C4-2B (cell line): ENCODE data around the gene ZDHHC18.
"Not testable (repeated sequence)": the region's sequence is repeated elsewhere in the genome, so short reads cannot be mapped to it uniquely, and the experiment has no call there.

Source experiments
- H3K27ac ChIP-seq: fragments of 450-650 bp; 2 replicates; pipeline ENCODE4 v1.5.1; 2017
- CTCF ChIP-seq: fragments of 450-650 bp; conservative IDR thresholded peaks from 2 replicates; pipeline ENCODE4 v1.5.1; 2017; ENCODE audit warnings: mild to moderate bottlenecking
- ZFX ChIP-seq: fragments of 450-650 bp; IDR thresholded peaks from 2 replicates; pipeline ENCODE4 v1.6.1; 2017

Gene ZDHHC18

GRCh38 chr1:26864610-26865480 is 38.4 kb downstream of the ZDHHC18 start:
- no peak for TF ChIP-seq CTCF
- no peak for TF ChIP-seq ZFX
- peak overlapping the region; percentile 80 for H3K27ac ChIP-seq

GRCh38 chr1:26873097-26873496 is 46.6 kb downstream of the ZDHHC18 start:
- H3K27ac ChIP-seq: not testable (repeated sequence)

- TF ChIP-seq CTCF: no peak
- no peak for TF ChIP-seq ZFX
- no peak overlapping the region for H3K27ac ChIP-seq
Measured at GRCh38 chr1:26874896-26875295, 48.4 kb downstream of the ZDHHC18 start.

GRCh38 chr1:26877326-26877725 is 50.8 kb downstream of the ZDHHC18 start:
- H3K27ac ChIP-seq: no peak overlapping the region
- no peak for TF ChIP-seq CTCF
- TF ChIP-seq ZFX: no peak

- no peak overlapping the region for H3K27ac ChIP-seq
- no peak for TF ChIP-seq ZFX
- no peak for TF ChIP-seq CTCF
Measured at GRCh38 chr1:26879793-26880192, 53.3 kb downstream of the ZDHHC18 start.

GRCh38 chr1:26881611-26882010 is 55.1 kb downstream of the ZDHHC18 start:
- not testable (repeated sequence) for H3K27ac ChIP-seq

- H3K27ac ChIP-seq: no peak overlapping the region
- TF ChIP-seq ZFX (no peak), CTCF (no peak)
Measured at GRCh38 chr1:26882696-26883463, 56.4 kb downstream of the ZDHHC18 start.

GRCh38 chr1:26887125-26887524 is 60.6 kb downstream of the ZDHHC18 start:
- no peak; the same call in 1 of the 2 replicates for TF ChIP-seq CTCF
- TF ChIP-seq ZFX: no peak
- H3K27ac ChIP-seq: no peak overlapping the region
